HG03378 (cell line): Measurements from ENCODE around the gene GRB2.
"Not testable (repeated sequence)": the region's sequence is repeated elsewhere in the genome, so short reads cannot be mapped to it uniquely, and the experiment has no call there.

Experiments used
- ATAC-seq: cut with Tn5 transposase; IDR thresholded peaks from one replicate; pipeline ENCODE4 v1.9.1; 2021; ENCODE audit warnings: mild to moderate bottlenecking, moderate library complexity; ENCODE audit not compliant: unreplicated experiment

The GRB2 gene

GRCh38 chr17:75289832-75290337 is 115.6 kb downstream of the GRB2 start:
- peak; percentile 24 for ATAC-seq

DNA sequence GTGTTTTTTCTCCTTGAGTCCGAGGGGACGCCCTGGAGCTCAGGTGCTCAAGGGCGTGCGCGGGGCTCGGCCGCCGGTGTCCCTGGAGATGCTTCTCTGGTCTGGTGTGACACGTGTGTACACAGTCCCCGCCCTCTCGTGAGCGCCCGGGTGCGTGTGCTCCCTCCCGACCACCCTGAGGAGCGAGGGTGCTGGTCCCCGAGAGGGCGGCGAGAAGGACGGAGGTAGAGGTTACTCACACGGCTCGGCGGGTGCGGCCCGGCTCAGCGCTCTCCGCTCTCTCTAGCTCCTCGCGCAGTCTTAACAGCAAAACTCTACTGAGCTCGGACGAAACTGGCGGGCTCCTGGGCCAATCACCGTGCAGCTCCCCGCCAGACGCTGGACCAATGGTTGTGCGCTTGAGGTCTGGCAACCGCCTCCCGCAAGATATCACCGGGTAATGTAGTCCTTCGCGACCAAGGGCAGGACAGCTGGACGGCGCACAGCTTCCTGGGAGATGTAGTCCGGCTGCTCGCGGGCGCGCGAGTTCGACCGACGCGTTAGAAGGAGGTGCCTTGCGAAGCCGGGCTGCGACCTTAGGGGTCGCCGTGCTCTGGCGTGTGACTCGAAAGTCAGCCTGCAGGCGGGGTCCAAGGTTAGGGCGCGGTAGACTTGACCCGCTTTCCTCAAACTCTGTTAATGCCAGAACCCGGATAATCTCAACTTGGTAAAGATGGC is 116.2 kb downstream of the GRB2 start, which contains the start of gene SLC25A19:
Gene SLC25A19 (minus strand): TSS at position 319 of the 717 bp plus-strand sequence. CDS start 2,669 bp downstream, outside the sequence.
- peak; percentile 91 for ATAC-seq

- ATAC-seq = peak; percentile 15
These were observed 116.7 kb downstream of the GRB2 start for GRCh38 chr17:75288770-75289114.

- ATAC-seq = no peak
These were observed 117.1 kb downstream of the GRB2 start for GRCh38 chr17:75288359-75288758.

- no peak for ATAC-seq
These were observed 118.3 kb downstream of the GRB2 start for GRCh38 chr17:75287221-75287620.

GRCh38 chr17:75285123-75285522 is 120.4 kb downstream of the GRB2 start:
- ATAC-seq = no peak

- not testable (repeated sequence) for ATAC-seq
These were observed 125.3 kb downstream of the GRB2 start for GRCh38 chr17:75280189-75280588.

DNA sequence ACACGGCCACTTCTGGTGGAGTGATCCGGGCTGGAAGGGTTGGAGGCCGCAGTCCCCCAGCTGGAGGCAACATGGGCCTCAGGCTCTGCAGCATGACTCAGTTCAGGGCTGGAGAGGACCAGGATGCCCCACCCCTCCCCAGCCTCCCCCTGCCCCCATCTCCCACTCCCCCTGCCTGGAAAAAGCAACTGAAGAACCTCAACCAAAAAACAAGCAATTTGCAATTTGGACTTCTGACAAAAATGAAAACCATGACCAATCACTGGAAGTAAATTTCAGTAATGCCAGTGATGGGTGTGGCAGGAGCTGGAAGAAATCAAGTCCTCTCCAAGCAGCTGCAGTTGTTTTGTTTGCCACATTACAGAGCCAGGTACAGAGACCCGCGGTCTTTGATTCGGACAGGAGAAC is 127.8 kb downstream of the GRB2 start:
- no peak for ATAC-seq

- no peak for ATAC-seq
These were observed 131.3 kb downstream of the GRB2 start for GRCh38 chr17:75273977-75274708.

- no peak for ATAC-seq
These were observed 132.7 kb downstream of the GRB2 start for GRCh38 chr17:75272848-75273184.

DNA sequence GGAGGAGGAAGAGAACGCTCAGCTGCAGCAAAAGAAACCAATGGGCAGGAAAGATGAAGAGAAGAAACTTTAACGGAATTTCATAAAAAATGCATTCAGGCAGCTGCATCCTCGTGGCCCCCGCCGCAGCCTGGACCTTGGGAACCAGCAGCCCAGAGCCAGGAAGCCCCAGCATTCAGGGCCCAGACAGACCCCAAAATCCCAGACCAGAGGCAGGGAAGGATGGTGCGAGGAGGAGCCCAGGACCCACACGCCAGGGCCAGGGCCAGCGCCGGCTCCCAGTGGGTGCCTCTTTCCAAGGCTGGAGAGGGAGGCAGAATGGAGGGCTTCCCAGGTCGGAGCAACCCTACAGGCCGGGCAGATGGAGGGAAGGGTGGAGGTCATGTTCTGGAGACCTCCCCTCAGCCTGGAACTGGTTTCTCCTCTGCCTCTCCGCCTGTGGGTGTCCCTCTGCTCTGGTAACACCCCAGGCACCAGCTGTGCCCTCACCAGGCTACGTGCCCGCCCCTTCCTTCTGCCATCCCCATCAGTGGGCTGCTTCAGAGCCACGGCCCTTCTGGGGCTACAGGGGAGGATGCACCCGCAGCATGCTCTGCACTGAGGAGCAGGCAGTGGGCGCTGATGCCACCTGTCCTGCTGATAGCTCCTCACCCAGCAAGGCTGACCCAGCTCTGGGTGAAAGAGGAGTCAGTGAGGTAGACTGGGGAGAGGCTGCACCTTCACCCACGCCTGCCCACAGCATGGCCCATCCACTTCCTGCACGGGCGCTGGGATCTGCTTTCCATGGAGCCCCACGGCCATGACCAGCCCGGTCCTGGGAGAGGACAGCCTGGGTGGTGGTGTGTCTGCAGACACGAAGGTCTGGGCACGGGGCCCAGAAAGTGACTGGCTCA is 133.3 kb downstream of the GRB2 start:
- ATAC-seq = no peak

DNA sequence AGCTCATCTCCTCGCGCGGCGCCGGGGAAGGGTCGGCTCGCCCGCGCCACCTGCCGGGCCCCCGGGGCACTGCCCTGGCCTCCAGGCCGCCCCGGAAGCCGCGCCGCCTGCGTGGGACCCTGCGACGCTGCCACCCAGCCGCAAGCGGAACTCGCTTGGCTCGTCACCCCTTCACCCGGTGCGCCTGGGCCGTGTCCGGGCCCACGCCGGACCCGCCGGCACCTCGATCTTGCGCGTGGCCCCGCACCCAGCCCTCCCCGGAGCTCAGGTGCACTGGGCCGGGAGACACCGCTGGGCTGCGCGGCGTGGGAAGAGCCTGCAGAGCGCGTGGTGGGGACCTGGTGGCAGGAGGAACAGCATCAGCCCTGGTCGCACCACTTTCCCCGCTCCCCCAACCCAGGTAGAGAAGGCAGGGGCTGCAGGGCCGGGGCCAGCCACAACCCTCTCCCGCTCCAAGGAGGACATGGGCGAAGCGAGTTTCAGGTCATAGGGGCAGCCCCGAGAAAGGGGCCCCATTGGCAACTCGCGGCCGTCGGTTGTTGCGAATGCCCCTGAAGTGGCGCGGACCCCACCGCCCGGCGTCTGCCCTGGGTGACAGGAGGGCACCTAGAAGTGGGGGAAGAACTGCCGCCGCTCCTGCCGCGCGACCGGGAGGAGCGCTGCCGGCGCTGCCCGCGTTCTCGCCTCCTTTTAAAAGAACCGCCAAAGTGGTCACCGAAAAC is 134.1 kb downstream of the GRB2 start:
- no peak for ATAC-seq

GRCh38 chr17:75270966-75271232 is 134.6 kb downstream of the GRB2 start, which contains the start of gene MIF4GD:
TSS of gene MIF4GD (minus strand) at chr17:75271231. CDS start at chr17:75270195, 1,036 bp downstream.
- ATAC-seq = no peak

DNA sequence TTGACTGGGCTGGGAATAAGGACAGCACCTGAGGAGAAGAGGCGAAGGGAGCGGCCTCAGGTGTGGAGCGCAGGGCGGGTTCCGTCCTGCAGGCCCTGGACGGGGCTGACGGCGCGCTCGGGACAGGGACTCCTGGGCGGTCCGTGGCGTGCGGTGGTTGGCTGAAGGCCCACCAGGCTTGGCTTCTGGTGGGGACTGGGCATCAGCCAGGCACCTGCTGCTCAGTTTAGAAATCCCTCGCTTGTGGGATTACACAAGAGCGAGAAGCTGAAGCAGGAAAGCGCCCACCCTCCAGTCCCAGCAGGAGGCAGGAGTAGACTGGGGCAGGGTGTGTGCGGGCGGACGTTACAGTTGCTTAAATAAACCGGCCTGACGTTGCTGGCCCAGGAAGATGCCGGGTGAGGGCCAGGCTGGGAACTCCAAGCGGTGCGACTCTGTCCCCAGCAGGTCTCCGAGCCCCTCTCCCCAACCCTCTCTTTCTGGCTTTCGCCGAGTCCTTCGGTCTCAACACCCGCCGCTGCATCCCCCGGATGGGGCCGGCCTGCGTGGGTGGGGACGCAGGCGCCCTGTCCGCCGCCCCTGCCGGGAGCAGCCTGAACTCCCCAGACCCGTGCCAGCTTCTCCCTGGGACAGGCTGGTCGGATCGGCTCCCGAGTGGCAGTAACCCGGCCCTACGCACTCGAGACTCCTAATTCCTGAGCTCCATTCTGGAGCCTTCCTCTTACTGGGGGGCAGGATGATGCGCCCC is 135.1 kb downstream of the GRB2 start:
- no peak for ATAC-seq

DNA sequence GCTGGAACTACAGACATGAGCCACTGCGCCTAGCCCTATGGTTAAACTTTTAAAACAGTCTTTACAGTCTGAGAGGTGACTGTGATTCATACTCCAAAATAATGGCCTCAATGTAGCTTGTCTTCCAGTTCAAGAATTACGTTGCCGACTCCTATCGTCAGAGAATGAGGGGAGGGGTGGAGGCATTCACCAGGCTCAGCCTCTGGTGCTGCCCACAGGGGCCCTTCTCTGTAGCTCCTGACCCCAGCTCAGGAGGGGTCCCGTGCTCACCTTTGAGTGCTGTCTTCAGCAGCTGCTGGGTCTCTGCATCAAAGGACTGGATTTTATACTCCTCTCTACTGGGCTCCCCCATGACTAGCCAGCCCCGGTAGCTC is 135.6 kb downstream of the GRB2 start:
- no peak for ATAC-seq
